ENCODE data around the gene CD8A.
"Not testable (repeated sequence)": the region's sequence is repeated elsewhere in the genome, so short reads cannot be mapped to it uniquely, and the experiment has no call there.

CD8A gene

DNA sequence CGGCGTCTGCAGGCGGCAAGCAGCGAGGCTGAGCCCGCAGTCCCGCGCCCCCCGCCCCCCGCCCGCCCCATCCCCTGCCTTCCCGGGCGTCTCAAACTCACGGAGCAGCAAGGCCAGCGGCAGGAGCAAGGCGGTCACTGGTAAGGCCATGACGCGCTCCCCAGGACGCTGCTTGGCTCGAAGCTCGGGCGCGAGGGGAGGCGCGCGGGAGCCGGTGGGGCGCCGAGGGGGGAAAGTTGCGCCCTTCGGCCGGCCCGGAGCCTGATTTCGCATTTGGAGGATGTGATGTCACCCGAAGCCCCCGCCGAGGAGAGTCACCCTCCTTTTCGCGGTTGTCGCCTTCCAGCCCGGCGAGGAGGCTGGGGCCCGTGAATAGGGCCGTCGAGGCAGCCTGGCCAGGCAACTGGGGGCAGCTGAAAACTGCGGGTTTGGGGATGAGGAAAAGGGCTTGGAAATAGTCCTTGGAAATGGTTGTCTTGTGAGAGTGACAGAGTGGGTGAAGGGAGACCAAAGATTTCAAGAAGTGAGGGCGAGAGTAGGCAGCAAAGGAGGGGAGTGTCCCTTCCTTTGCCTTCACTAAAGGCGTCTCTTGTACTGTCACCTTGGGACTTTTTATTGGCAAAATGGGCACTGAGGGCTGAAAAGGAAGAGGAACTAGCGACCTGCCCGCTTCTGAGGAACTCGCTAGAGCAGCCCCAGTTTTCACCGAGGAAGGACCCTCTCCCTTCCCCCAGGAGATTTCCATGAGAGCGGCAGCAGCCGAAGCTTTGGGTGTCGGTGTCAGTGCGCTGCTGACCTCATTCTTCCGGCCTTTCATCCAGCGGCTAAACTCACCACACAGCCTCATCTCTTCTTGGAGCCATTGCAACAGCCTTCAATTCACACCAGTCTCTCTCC, at the start of gene CD8A:
Gene CD8A, minus strand, starts transcription at position 238 of the 897 bp plus-strand sequence. Its CDS starts 88 bp downstream, at position 150.
- in situ Hi-C loops (cut with MboI; ENCODE audit: low sequenced_read_pairs): no loop called here

DNA sequence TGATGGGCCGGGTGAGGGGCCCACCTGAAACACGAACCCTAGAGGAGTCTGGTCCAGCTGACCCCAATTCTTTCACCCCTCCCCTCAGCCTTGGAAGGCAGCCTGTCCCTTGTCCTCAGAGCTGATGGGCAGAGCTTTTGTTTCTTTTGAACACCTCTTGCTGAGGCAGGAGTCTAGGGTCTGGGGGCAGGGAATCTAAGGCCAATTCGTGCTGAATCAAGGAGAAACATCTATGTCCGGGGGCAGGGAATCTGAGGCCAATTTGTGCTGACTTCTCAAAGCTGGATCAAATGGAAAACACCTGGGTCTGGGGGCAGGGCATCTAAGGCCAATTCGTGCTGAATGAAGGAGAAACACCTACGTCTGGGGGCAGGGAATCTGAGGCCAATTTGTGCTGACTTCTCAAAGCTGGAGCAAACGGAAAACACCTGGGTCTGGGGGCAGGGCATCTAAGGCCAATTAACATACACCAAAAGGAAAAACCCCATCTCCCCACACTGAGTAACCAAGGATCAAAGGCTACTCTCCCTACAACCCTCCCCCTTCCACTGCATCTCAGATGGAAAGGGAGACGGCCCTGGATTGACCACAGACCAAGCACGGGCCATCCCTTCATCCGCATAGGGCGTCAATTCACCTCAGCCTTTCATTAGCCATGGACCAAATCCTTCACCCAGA, 49.3 kb upstream of the CD8A start:
- in situ Hi-C loops (cut with MboI; ENCODE audit: low sequenced_read_pairs): not testable (repeated sequence)

DNA sequence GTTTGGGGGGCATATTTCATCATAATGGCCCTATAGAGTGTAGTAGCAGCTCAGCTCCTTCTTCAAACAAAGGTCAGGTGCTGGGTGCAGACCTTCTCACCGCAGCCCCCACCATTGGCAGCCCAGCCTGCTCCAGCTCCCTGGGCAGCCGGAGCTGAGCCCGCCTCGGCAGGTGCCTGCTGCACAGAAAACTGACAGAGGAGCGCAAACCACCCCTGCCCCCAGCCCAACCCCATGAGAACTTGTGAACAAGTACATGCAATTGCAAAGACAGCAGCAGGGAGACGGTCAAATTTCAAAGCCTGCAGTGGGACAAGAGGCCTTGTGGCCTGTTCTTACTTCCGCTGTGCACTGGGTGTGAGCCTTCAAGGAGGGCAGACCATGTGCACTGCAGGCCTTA, 48.7 kb upstream of the CD8A start:
- in situ Hi-C loops (cut with MboI; ENCODE audit: low sequenced_read_pairs): not testable (repeated sequence)

DNA sequence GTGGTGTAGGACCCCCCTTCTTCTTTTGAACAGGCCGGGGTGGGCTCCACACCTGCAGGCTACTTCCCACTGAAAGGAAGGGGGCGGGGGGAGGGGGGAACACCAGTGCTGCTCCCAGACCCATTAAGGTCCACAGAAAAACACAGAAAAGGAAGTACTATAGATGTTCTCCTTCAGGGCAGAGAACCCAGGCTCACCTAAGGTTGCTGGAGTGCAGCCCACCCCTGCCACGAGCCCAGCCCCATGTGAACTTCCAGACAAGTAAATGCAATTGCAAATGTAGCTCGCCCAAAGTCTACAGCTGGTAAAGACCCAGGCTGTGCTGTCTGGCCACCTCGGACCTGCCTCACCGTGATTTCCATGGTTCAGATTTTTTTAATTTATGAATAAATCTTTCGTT, 47.0 kb upstream of the CD8A start:
- in situ Hi-C loops (cut with MboI; ENCODE audit: low sequenced_read_pairs): not testable (repeated sequence)

DNA sequence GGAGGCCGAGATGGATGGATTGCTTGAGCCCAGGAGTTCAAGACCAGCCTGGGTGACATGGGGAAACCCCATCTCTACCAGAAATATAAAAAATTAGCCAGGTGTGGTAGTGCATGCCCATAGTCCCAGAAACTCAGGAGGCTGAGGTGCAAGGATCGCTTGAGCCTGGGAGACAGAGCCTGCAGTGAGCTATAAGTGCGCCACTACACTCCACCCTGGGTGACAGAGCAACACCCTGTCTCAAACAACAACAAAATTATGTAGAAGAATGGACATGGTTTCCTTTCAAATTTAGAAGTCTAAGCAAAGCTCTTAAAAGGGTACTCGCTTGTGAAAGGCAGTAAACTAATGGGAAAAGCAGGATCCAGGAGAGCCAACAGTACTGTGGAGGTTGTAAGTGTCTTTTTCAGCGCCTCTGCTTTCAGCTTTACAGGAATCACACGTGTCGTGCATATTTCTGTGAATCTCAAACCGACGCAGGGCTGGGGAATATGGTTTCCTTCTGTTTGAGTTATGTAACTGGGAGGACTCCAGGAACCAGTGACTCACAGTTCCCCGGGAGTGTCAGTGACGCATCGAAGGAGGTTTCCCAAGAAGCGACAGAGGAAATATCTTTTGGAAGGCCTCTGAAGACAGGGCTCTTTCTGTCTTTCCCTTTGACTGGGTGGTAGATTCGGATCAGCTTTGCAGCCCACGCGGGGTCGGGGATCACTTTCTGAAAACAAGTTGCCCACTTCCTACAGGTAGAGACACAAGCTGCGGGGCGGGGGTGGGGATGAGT, 46.4 kb upstream of the CD8A start:
- in situ Hi-C loops (cut with MboI; ENCODE audit: low sequenced_read_pairs): not testable (repeated sequence)

DNA sequence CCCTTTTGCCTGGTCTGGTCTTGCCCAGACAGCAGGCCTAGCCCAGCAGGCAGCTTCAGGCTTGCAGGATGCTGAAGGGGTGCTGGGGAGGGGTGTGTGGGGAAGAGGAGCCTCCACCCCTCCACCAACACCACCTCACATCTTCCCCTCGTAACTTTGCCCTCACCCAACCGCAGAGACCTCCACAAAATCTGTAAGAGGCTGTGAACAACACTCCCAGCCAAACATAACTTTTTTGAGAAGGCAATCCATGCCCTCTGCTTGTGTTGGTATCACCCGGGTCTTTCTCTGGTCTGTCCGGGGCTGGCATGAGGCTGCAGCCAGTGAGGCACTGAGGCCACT, 44.8 kb upstream of the CD8A start:
- in situ Hi-C loops (cut with MboI; ENCODE audit: low sequenced_read_pairs): not testable (repeated sequence)

DNA sequence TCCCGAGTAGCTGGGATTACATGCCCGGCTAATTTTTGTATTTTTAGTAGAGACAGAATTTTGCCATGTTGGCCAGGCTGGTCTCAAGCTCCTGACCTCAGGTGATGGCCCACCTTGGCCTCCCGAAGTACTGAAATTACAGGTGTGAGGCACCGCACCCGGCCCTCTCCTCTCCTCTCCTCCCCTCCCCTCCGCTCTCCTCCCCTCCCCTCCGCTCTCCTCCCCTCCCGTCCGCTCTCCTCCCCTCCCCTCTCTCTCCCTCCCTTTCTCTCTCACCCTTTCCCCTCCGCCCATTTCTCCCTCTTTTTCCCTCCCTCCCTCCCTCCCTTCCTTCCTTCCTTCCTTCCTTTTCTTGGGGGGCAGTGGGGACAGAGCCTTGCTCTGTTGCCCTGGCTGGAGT, 42.6 kb upstream of the CD8A start:
- in situ Hi-C loops (cut with MboI; ENCODE audit: low sequenced_read_pairs): no loop called here

DNA sequence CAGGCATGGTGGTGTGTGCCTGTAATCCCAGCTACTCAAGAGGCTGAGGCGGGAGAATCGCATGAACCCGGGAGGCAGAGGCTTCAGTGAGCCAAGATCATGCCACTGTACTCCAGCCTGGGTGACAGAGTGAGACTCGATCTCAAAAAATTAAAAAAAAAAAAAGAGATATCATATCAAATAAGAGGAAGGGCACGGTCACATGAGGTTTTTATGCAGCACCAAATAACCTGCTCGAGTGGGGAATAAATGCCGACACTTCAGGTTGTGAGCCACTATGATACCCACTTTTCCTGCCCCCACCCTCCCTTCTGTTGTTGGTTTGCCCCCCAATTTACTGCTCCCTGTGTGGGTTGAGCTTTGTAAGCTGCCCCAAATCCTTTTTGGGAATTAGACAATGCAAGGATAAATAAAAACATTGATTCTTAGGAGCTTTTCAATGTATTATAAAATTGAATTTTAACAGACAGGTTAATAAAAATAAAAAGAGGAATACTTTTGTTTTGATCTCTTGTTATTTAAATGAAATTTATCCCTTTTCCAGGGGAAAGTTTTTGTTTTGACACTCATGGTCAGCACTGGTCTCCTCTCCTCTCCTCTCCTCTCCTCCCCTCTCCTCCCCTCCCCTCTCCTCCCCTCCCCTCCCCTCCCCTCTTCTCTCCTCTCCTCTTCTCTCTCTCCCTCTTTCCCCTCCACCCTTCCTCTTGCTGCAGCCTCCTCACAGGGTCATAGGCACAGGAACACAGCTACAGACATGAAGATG, 41.8 kb upstream of the CD8A start:
- in situ Hi-C loops (cut with MboI; ENCODE audit: low sequenced_read_pairs): no loop called here

DNA sequence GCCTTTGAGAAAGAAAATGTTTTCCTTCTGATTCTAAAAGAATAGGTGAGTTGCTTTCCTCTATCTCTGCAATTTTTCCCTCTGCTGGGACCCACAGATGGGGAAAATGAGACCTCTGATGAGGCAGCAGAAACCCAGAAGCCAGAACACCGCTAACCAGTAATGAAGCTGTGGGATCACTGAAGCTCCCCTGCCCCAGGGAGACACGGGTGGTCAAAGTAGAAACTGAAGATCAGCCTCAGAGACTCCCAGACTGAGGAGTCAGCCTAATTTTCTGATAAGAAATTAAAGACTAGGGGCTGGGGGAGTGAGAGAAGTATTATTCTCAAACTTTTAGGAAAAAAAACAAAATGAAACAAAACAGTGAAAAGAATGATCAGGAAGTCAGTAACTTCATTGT, 40.8 kb upstream of the CD8A start:
- in situ Hi-C loops (cut with MboI; ENCODE audit: low sequenced_read_pairs): no loop called here

DNA sequence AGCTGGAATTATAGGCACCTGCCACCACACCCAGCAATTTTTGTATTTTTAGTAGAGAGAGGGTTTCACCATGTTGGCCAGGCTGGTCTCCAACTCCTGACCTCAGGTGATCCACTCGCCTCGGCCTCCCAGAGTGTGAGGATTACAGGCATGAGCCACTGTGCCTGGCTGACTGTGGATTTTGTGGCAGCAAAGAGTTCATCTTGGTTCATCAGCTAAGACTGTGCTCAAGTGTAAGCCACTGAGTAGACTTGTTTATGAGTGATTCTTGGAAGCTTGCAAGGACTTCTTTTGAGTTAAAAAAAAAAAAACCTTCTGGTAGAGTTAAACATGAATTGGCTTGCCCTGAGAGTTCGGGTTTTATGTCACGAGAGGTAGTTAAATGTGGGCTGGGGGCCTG, 36.2 kb upstream of the CD8A start:
- in situ Hi-C loops (cut with MboI; ENCODE audit: low sequenced_read_pairs): no loop called here

DNA sequence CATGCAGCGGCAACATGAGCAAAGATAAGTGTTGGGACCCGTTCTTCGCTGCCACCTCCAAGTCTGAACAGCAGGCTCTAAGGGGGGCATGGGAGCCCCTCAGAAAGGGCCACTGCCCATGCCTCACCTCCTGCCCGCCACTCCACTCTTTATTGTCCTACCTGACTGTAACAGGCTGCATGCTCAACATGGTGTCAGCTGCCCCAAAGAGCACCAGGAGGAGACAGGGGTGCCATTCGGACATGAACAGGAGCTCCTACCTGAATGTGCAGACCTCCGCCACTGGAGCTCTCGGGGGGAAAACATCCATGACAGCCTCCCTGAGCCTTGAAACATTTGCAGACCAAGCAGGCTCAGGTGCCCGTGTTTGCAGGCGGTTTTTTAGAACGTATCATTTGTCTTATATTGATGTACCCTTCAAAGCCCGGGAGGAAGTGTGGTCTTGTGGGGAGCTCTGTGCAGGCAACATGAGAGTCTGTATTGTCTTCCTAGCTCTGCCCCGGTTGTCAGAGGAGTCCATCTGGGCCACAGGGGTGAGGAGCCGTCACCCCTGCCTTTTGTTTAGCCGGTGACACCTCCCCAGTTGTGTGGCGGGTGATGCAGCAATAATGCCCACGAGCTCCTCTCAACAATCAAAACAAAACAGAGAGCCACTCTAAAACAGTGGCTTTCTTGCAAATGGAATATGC, 35.1 kb upstream of the CD8A start:
- in situ Hi-C loops (cut with MboI; ENCODE audit: low sequenced_read_pairs): no loop called here

DNA sequence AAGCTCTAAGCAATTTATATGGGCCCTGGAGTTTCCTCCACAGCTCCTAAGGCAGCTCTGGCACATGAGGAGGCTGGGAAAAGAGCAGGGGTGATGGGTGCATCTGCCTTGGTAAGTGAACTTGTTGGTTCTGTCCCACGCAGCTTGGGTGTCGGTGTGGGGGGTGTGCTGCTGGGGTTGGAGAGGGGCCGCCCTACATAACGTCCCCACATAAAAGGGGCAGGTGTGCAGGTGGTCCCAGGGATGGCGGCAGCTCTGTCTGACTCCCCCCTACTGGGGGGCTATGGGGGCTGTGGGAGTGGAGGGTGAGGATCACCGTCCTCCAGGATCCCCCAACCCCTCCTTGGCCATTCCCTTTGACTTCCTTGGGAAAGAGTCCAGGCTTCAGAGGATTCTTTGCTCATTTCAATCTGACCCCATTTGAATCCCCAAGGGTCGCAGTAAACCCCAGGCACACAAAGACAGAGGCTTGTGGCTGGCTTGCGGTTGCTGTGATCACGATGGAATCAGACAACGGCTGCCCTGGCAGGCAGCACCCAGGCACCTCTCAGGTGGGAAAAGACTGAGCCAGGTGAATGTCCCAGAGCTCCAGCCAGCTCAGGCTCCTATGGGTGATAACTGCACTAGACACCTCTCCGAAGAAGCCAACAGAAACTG, 34.5 kb upstream of the CD8A start:
- in situ Hi-C loops (cut with MboI; ENCODE audit: low sequenced_read_pairs): no loop called here

DNA sequence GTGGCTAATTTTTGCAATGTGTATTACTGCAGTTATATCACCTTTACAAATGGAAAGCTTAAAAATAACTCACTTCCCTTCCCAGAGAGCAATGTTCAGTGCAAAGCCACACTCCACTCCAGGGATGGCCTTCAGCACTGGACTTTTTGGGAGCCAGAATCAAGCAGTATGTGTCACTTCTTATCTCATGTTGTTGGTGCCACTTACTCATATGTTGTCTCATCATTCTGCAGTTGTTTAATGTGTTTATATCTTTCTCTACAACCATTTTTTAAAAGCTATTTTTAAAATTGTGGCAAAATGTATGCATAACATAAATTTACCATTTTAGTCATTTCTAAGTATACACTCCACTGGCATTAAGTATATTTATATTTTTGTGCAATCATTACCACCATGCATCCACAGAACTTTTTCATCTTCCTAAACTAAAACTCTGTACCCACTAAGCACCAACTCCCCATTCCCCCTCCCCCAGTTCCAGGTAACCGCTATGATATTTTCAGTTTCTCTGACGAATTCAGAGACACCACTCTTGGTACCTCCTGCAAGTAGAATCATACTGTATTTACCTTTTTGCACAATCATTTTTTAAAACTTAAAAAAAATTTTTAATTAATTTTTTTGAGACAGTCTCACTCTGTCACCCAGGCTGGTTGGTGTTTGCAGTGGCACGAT, 32.1 kb upstream of the CD8A start:
- in situ Hi-C loops (cut with MboI; ENCODE audit: low sequenced_read_pairs): no loop called here

DNA sequence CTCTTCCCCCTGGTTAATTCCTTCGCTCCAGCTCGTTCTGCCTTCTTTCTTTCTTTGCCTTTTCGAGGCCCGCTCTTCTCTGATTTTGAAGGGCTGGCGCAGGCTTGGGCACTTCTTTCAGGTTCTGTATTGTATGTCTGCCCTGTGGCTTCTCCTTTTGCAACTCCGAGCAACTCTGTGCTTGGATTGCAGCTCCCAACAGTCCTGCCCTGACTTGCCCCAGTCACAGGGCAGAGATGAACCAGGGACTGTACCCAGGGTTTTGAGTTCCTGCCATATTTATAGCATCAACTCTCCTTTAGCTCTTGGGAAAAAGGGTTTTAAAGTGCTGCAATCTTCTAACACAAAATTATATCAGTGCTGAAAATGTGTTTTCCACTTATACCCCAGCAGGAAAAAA, 31.1 kb upstream of the CD8A start:
- in situ Hi-C loops (cut with MboI; ENCODE audit: low sequenced_read_pairs): no loop called here

DNA sequence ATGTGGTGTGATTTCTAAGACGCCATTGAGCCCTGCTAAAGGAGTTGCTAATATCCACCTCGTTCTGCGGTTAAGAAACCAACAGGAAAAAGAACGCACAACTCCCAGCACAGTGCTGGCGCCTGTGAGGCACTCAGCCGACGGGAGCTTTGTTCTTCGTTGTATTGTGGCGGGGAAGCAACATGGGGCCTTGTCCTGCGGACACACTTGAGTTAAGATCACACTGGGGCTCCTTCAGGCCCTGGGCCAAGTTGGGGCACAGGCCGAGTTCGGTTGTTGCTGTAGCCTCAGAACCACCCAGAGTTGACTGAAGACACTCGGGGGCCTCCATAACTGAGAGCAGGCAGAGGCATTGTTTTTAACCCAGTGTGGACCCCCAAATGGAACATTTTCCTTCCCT, 30.6 kb upstream of the CD8A start:
- in situ Hi-C loops (cut with MboI; ENCODE audit: low sequenced_read_pairs): no loop called here

DNA sequence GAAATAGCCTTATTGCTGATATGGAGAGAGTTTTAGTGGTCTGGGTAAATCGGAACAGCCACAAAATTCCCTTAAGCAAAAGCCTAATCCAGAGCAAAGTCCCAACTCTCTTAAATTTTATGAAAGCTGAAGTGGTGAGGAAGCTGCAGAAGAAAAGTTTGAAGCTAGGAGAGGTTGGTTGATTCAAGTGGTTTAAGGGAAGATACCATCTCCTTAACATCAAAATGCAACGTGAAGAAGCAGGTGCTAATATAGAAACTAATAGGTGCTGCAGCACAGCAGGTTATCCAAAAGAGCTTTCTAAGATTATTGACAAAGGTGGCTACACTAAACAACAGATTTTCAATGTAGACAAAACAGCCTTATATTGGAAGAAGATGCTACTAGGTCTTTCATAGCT, 28.2 kb upstream of the CD8A start:
- in situ Hi-C loops (cut with MboI; ENCODE audit: low sequenced_read_pairs): no loop called here

DNA sequence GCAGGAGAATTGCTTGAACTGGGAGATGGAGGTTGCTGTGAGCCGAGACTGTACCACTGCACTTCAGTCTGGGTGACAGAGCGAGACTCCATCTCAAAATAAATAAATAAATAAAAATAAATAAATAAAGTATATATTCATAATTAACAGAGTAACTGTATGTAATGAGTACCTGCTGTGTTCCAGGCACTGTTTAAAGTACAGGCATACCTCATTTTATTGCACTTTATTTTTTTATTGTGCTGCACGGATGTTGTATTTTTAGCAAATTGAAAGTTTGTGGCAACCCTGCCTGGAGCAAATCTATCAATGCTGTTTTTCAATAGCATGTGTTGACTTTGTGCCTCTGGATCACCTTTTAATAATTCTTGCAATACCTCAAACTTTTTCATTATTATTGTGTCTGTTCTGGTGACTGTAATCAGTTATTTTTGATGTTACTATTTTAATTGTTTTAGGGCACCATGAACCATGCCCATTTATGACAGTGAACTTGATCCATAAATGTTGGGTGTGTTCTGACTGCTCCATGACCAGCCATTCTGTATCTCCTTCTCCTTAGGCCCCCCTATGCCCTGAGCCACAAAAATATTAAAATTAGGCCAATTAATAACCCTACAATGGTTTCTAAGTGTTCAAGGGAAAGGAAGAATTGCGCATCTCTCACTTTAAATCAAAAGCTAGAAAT, 27.5 kb upstream of the CD8A start:
- in situ Hi-C loops (cut with MboI; ENCODE audit: low sequenced_read_pairs): no loop called here

DNA sequence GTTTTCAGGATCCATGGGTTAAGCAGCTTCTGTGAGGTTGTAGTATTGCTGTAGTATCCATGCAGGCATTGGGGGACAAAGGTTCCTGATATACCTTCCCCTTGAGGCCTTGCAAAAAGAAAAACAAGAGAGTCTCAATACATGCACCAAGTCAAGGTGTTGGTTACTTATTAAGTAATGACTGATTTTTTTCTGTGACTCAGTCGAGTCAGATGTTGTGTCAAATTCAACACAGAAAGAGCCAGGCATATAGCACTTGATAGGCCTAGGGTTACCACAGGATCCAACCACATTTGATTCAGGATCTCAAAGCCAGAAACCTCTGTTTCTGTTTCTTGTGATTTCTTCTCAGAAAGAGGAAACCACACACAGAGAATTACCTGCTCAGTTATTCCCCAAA, 24.9 kb upstream of the CD8A start:
- in situ Hi-C loops (cut with MboI; ENCODE audit: low sequenced_read_pairs): no loop called here

Data from HL-60/S4 treated with phorbol 12-myristate 13-acetate at 8.2 ng/mL for 4 days and 3 days (cell line).